ENCODE results near the gene DAP.

DNA sequence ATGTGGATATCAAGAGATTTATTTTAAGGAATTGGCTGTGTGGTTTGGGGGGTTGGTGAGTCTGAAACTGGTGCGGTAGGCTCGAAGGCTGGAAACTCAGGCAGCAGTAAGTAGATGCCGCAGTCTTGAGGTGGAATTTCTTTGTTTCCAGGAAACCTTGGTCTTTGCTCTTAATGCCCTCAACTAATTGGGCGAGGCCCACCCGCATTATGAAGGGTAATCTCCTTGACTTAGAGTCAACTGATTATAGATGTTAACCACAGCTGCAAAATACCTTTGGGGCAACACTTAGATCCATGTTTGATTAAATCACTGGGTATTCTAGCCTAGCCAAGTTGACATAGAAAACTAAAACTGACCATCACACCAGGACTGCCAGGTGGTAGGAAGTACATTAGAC lies 113.4 kb downstream of the DAP start:
- no peak for TF ChIP-seq ZNF274 (IDR thresholded peaks at IDR 0.05; ENCODE audit: low read depth, low read length)
- no peak for TF ChIP-seq YY1 (IDR thresholded peaks at IDR 0.05; ENCODE audit: insufficient read depth, insufficient read length)

Measured in NT2/D1 (cell line).